SK-N-SH (cell line): Measurements from ENCODE around the gene CCND1. TPM values are rescaled to one million over a fixed set of nuclear protein-coding genes. Genes with fewer than 3 reads are reported as not detected.
A peak's percentile ranks its signal among the peaks of the same experiment; 100 is the strongest.

Experiments used
- CTCF ChIA-PET: fragments of 300-600, 350-600 bp; formaldehyde crosslinking; extraction: SDS; loops from one replicate; lab custom pipeline; 2021; lab: Yijun Ruan, JAX
- POLR2A ChIA-PET: fragments of 350-600 bp; sonication (Branson Sonifier 250); formaldehyde crosslinking; extraction: SDS; loops from one replicate; lab custom pipeline; 2020; ENCODE audit warnings: antibody characterized with exemption, inconsistent platforms; lab: Yijun Ruan, JAX
- DNase-seq: peaks from one replicate; pipeline ENCODE4 v3.0.0; 2012
- H2AFZ ChIP-seq: fragments of 200-600 bp; sonication (generic); 2 replicates; pipeline ENCODE4 v1.8.1; 2016; ENCODE audit warnings: antibody characterized with exemption, mild to moderate bottlenecking, low read depth
- H3F3A ChIP-seq: fragments of 200-600 bp; sonication (generic); replicated peaks from 2 replicates; pipeline ENCODE3; 2016; ENCODE audit warnings: antibody characterized with exemption, mild to moderate bottlenecking; ENCODE audit not compliant: insufficient read depth
- H3K27ac ChIP-seq, 2 experiments: fragments of 200-500 bp in 1 of 2; fragments of 200-600 bp in 1 of 2; sonication (Bioruptor generic) in 1 of 2; sonication (generic), shearing (Covaris generic) in 1 of 2; 2 replicates each; pipeline versions ENCODE4 v1.5.1 to v1.6.1; 2014 to 2016; ENCODE audit warnings: low read depth in 2 of 2, inconsistent platforms in 1 of 2, low read length in 1 of 2, mild to moderate bottlenecking in 1 of 2, mixed read lengths in 1 of 2
- H3K27me3 ChIP-seq: fragments of 200-600 bp; sonication (generic), shearing (Covaris generic); 2 replicates; pipeline ENCODE4 v1.6.1; 2016; ENCODE audit warnings: mixed run types; ENCODE audit not compliant: insufficient read depth
- H3K36me3 ChIP-seq, 2 experiments: fragments of 200-500 bp in 1 of 2; fragments of 200-600 bp in 1 of 2; sonication (Bioruptor generic) in 1 of 2; sonication (generic) in 1 of 2; replicated peaks in 1 of 2; 2 replicates each; pipeline versions ENCODE3 to v1.5.1; 2014 to 2016; ENCODE audit warnings: low read length in 1 of 2, mild to moderate bottlenecking in 1 of 2; ENCODE audit not compliant: insufficient read depth in 2 of 2, control insufficient read depth in 1 of 2
- H3K4me1 ChIP-seq, 2 experiments: fragments of 200-500 bp in 1 of 2; fragments of 200-600 bp in 1 of 2; sonication (Bioruptor generic) in 1 of 2; sonication (generic), shearing (Covaris generic) in 1 of 2; 2 replicates each; pipeline versions ENCODE4 v1.5.1 to v1.6.1; 2014 to 2016; ENCODE audit warnings: low read depth in 1 of 2, low read length in 1 of 2, mixed run types in 1 of 2; ENCODE audit not compliant: insufficient read depth in 2 of 2, control insufficient read depth in 1 of 2
- H3K4me2 ChIP-seq: fragments of 200-600 bp; sonication (generic), shearing (Covaris generic); 2 replicates; pipeline ENCODE4 v1.6.1; 2017; ENCODE audit warnings: mixed run types
- H3K4me3 ChIP-seq, 2 experiments: fragments of 200-500 bp in 1 of 2; fragments of 200-600 bp in 1 of 2; sonication (Bioruptor generic) in 1 of 2; sonication (generic), shearing (Covaris generic) in 1 of 2; 2 replicates each; pipeline versions ENCODE4 v1.5.1 to v1.8.1; 2014 to 2016; ENCODE audit warnings: low read depth in 2 of 2, inconsistent platforms in 1 of 2, low read length in 1 of 2, mild to moderate bottlenecking in 1 of 2, mixed read lengths in 1 of 2, moderate library complexity in 1 of 2
- H3K79me2 ChIP-seq: fragments of 200-600 bp; sonication (generic); 2 replicates; pipeline ENCODE4 v1.8.1; 2017; ENCODE audit warnings: mild to moderate bottlenecking; ENCODE audit not compliant: insufficient read depth
- H3K9ac ChIP-seq: fragments of 200-600 bp; sonication (generic); 2 replicates; pipeline ENCODE4 v1.6.1; 2017; ENCODE audit warnings: mixed run types
- H3K9me2 ChIP-seq: fragments of 200-600 bp; sonication (generic); 2 replicates; pipeline ENCODE4 v1.6.1; 2017; ENCODE audit warnings: mixed run types
- H3K9me3 ChIP-seq: fragments of 200-600 bp; sonication (generic); 2 replicates; pipeline ENCODE4 v1.6.1; 2017; ENCODE audit warnings: mixed run types, mild to moderate bottlenecking, moderate library complexity
- H4K20me1 ChIP-seq: fragments of 200-600 bp; sonication (generic); 2 replicates; pipeline ENCODE4 v1.6.1; 2017; ENCODE audit warnings: mild to moderate bottlenecking, mixed run types; ENCODE audit not compliant: insufficient read depth
- CHD2 ChIP-seq: fragments of 150-350 bp; IDR thresholded peaks from 2 replicates; pipeline ENCODE4 v1.6.1; 2018; ENCODE audit warnings: low read length; ENCODE audit not compliant: partially characterized antibody
- EP300 ChIP-seq, 2 experiments: IDR thresholded peaks; 2 replicates each; pipeline versions ENCODE4 v1.4.0 to v1.6.1; 2012; ENCODE audit warnings: borderline replicate concordance in 1 of 2, low read depth in 1 of 2, low read length in 1 of 2
- FOSL2 ChIP-seq: IDR thresholded peaks from 2 replicates; pipeline ENCODE4 v1.4.0; 2012; ENCODE audit warnings: low read depth, mild to moderate bottlenecking, moderate library complexity, borderline replicate concordance
- FOXM1 ChIP-seq: IDR thresholded peaks from 2 replicates; pipeline ENCODE4 v1.4.0; 2012; ENCODE audit warnings: low read depth, mild to moderate bottlenecking
- GATA2 ChIP-seq: sonication (generic); formaldehyde crosslinking; IDR thresholded peaks from 2 replicates; pipeline ENCODE4 v1.5.0; 2020; ENCODE audit warnings: mild to moderate bottlenecking, missing genetic modification reagents
- JUND ChIP-seq: IDR thresholded peaks from 2 replicates; pipeline ENCODE4 v1.4.0; 2012
- MXI1 ChIP-seq: IDR thresholded peaks from 2 replicates; pipeline ENCODE4 v1.6.1; 2012; ENCODE audit warnings: mild to moderate bottlenecking, low read depth, low read length, improper control_type of control experiment
- POLR2AphosphoS5 ChIP-seq: IDR thresholded peaks from 2 replicates; pipeline ENCODE4 v1.6.1; 2012; ENCODE audit warnings: low read depth, low read length
- TAF1 ChIP-seq: IDR thresholded peaks from 2 replicates; pipeline ENCODE4 v1.6.1; 2012; ENCODE audit warnings: low read depth, mild to moderate bottlenecking, low read length, moderate library complexity, borderline replicate concordance
- TCF12 ChIP-seq: IDR thresholded peaks from 2 replicates; pipeline ENCODE4 v1.4.0; 2012
- YY1 ChIP-seq: IDR thresholded peaks from 2 replicates; pipeline ENCODE4 v1.4.0; 2012; ENCODE audit warnings: low read depth, mild to moderate bottlenecking
- WGBS: methylation state at CpG from one replicate; pipeline ENCODE4 v1.1.6; 2017; ENCODE audit warnings: low lambda C conversion rate; 5-methylcytosine and 5-hydroxymethylcytosine counted together
- polyA plus RNA-seq, 3 experiments: library from polyadenylated mRNA; depleted of rRNA; stranded (reverse); fragments of >200 nt; gene quantifications; 2 replicates each; pipeline ENCODE4 v1.2.3, GENCODE V29; 2012
- TF ChIP-seq, protein P1 (sequence below): IDR thresholded peaks from 2 replicates; pipeline ENCODE4; 2012
- TF ChIP-seq, protein P2 (sequence below): fragments of 200-600 bp; sonication (generic); IDR thresholded peaks from 2 replicates; pipeline ENCODE4 v1.6.1; 2017; ENCODE audit warnings: antibody characterized with exemption, mild to moderate bottlenecking, moderate library complexity
- TF ChIP-seq, protein P3 (sequence below): IDR thresholded peaks from 2 replicates; pipeline ENCODE4 v1.4.0; 2012; ENCODE audit warnings: low read depth, borderline replicate concordance
- TF ChIP-seq, protein P4 (sequence below): IDR thresholded peaks from 2 replicates; pipeline ENCODE4 v1.4.0; 2012; ENCODE audit warnings: low read depth

CCND1 gene
- polyA plus RNA-seq, 1 of the 3 experiments (the other 2 are of a cell fraction) = 242 TPM

DNA sequence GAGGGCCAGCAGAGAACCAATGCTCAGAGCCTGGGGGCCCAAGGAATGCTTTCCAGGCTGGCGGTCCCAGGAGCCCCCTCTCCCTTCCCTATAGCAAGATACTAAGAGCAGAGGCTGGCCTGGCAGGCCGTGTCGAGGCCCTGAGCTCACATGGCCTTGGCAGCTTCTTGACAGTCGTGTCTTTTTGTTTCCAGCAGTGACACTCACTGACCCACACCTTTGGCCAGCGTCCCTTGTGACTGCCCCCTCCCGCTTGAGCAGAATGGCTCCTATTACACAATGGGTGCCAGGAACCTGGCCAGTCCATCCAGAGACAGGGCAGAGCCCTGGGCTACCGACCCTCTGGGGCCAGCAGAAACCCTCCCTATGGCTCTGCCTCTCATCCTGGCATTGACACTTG, 6.4 kb upstream of the CCND1 start:
- no peak for TF ChIP-seq POLR2AphosphoS5
- no peak for TF ChIP-seq JUND
- TF ChIP-seq, protein P1, sequence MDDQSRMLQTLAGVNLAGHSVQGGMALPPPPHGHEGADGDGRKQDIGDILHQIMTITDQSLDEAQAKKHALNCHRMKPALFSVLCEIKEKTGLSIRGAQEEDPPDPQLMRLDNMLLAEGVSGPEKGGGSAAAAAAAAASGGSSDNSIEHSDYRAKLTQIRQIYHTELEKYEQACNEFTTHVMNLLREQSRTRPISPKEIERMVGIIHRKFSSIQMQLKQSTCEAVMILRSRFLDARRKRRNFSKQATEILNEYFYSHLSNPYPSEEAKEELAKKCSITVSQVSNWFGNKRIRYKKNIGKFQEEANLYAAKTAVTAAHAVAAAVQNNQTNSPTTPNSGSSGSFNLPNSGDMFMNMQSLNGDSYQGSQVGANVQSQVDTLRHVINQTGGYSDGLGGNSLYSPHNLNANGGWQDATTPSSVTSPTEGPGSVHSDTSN = no peak
- TF ChIP-seq, protein P2, sequence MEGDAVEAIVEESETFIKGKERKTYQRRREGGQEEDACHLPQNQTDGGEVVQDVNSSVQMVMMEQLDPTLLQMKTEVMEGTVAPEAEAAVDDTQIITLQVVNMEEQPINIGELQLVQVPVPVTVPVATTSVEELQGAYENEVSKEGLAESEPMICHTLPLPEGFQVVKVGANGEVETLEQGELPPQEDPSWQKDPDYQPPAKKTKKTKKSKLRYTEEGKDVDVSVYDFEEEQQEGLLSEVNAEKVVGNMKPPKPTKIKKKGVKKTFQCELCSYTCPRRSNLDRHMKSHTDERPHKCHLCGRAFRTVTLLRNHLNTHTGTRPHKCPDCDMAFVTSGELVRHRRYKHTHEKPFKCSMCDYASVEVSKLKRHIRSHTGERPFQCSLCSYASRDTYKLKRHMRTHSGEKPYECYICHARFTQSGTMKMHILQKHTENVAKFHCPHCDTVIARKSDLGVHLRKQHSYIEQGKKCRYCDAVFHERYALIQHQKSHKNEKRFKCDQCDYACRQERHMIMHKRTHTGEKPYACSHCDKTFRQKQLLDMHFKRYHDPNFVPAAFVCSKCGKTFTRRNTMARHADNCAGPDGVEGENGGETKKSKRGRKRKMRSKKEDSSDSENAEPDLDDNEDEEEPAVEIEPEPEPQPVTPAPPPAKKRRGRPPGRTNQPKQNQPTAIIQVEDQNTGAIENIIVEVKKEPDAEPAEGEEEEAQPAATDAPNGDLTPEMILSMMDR = no peak
- no peak for TF ChIP-seq TAF1
- no peak for TF ChIP-seq FOSL2
- no peak for TF ChIP-seq MXI1
- no peak for TF ChIP-seq TCF12
- TF ChIP-seq YY1 = no peak
- TF ChIP-seq, protein P3, sequence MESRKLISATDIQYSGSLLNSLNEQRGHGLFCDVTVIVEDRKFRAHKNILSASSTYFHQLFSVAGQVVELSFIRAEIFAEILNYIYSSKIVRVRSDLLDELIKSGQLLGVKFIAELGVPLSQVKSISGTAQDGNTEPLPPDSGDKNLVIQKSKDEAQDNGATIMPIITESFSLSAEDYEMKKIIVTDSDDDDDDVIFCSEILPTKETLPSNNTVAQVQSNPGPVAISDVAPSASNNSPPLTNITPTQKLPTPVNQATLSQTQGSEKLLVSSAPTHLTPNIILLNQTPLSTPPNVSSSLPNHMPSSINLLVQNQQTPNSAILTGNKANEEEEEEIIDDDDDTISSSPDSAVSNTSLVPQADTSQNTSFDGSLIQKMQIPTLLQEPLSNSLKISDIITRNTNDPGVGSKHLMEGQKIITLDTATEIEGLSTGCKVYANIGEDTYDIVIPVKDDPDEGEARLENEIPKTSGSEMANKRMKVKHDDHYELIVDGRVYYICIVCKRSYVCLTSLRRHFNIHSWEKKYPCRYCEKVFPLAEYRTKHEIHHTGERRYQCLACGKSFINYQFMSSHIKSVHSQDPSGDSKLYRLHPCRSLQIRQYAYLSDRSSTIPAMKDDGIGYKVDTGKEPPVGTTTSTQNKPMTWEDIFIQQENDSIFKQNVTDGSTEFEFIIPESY = no peak
- no peak for TF ChIP-seq FOXM1
- TF ChIP-seq, protein P4, sequence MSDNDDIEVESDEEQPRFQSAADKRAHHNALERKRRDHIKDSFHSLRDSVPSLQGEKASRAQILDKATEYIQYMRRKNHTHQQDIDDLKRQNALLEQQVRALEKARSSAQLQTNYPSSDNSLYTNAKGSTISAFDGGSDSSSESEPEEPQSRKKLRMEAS = no peak
- TF ChIP-seq, all 33 proteins: peak for 0
- 85% methylated on average over 7 of the region's 7 CpGs for WGBS

DNA sequence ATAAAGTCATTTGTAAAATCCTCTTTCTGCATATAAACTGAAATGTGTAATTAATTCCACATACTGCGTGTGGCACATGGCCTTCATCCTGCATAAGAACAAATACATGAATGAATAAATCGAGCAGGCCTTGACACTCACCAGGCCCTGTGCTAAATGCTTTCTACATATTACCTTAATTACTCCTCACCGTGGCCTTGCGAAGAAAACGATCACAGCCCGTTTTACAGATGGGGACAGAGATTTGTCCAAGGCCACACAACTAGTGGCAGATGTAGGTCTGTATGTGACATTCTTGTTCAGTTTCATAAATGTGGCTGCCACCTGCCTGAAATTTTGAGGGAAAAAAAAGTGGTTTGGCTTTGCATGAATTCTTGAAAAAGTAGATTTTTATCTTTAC, 5.8 kb upstream of the CCND1 start:
- no peaks in the 10 kb centered on the region for H3K9me3 ChIP-seq
- 65% methylated on average over 6 of the region's 6 CpGs for WGBS
- no peaks in the 10 kb centered on the region for H3K36me3 ChIP-seq
- no peak overlapping the region for H3K4me3 ChIP-seq
- POLR2A ChIA-PET = no interaction called here
- H2AFZ ChIP-seq = no peak overlapping the region
- H3K79me2 ChIP-seq = peaks cover 12% of the 10 kb centered on the region
- TF ChIP-seq CHD2 (peak; percentile 33), GATA2 (peak; percentile 62; the same call in 1 of the 2 replicates), EP300 (IDR thresholded peaks at IDR 0.05; ENCODE audit: borderline replicate concordance in 1 of 2, low read depth in 1 of 2, low read length in 1 of 2) (0 out of 4 replicates have a peak, but pooled peaks of 1 of the 2 experiments have one; percentile 5)
- TF ChIP-seq, protein P2 = no peak
- TF ChIP-seq, all 33 proteins: peak for 3
- Histone ChIP-seq H3K9ac (no peak overlapping the region), H3K4me2 (no peak overlapping the region), H3K9me2 (no peaks in the 10 kb centered on the region), H3K4me1 (peaks cover 0 to 34% of the 10 kb centered on the region in 2 experiments; a peak in 2 of 4 replicates), H3K27ac (peak overlapping the region in 1 of 2 experiments; percentile 73; a peak in 2 of 4 replicates), H3K27me3 (no peaks in the 10 kb centered on the region), H3F3A (peaks cover 5% of the 10 kb centered on the region), H4K20me1 (no peaks in the 10 kb centered on the region)
- CTCF ChIA-PET = interaction anchor here (0.6 to 1.3 kb wide), 4 partner anchors 7 to 534 kb away, joined by 3 to 4 read pairs (median 4); no protein-coding TSS in a partner anchor
- peak; percentile 20 for DNase-seq

More for the DNA sequence above, 6.4 kb upstream of the CCND1 start:
- Histone ChIP-seq H3K9me2 (no peaks in the 10 kb centered on the region), H2AFZ (no peak overlapping the region), H3K27me3 (no peaks in the 10 kb centered on the region), H3K27ac (peak overlapping the region in 1 of 2 experiments; percentile 73; a peak in 2 of 4 replicates), H3K9ac (no peak overlapping the region), H3K9me3 (no peaks in the 10 kb centered on the region; the same call in 1 of the 2 replicates), H3K36me3 (no peaks in the 10 kb centered on the region), H3F3A (no peaks in the 10 kb centered on the region), H3K4me2 (no peak overlapping the region), H3K4me1 (peaks cover 0 to 32% of the 10 kb centered on the region in 2 experiments; a peak in 2 of 4 replicates), H3K79me2 (peaks cover 6% of the 10 kb centered on the region), H3K4me3 (no peak overlapping the region), H4K20me1 (no peaks in the 10 kb centered on the region)
- POLR2A ChIA-PET = no interaction called here
- CTCF ChIA-PET = interaction anchor here (0.6 to 1.3 kb wide), 5 partner anchors 8 to 535 kb away, joined by 3 to 5 read pairs (median 3); no protein-coding TSS in a partner anchor
- DNase-seq = no peak
